SU-DHL-6 (cell line): ENCODE measurements around the gene SNX8.

Experiments
- H2AFZ ChIP-seq: fragments of 200-600 bp; sonication (generic); 2 replicates; pipeline ENCODE4 v1.6.1; 2014; ENCODE audit warnings: low read depth, mild to moderate bottlenecking, moderate library complexity, mixed read lengths, antibody characterized with exemption, low read length; ENCODE audit not compliant: severe bottlenecking
- H3F3A ChIP-seq: fragments of 200-600 bp; shearing (Covaris generic); 2 replicates; pipeline ENCODE4 v1.6.0; 2016; ENCODE audit warnings: antibody characterized with exemption, mild to moderate bottlenecking; ENCODE audit not compliant: insufficient read depth
- H3K27ac ChIP-seq: fragments of 200-600 bp; sonication (generic); 2 replicates; pipeline ENCODE4 v1.5.1; 2016; ENCODE audit warnings: low read depth, mild to moderate bottlenecking, low read length, moderate library complexity, mixed read lengths
- H3K27me3 ChIP-seq: fragments of 200-600 bp; sonication (generic), shearing (Covaris generic); 2 replicates; pipeline ENCODE4 v1.6.0; 2014; ENCODE audit warnings: mild to moderate bottlenecking, low read length
- H3K36me3 ChIP-seq: fragments of 200-600 bp; sonication (generic); 2 replicates; pipeline ENCODE4 v1.6.1; 2014; ENCODE audit warnings: mild to moderate bottlenecking, low read length, mixed read lengths
- H3K4me2 ChIP-seq: fragments of 300-600, 200-600 bp; shearing (Covaris generic), sonication (generic); 2 replicates; pipeline ENCODE4 v1.6.0; 2014; ENCODE audit warnings: low read length, low read depth, mild to moderate bottlenecking; ENCODE audit not compliant: poor library complexity, severe bottlenecking
- H3K4me3 ChIP-seq: fragments of 200-600 bp; sonication (generic); 2 replicates; pipeline ENCODE4 v1.5.1; 2014; ENCODE audit warnings: antibody characterized with exemption, low read length, mild to moderate bottlenecking, mixed read lengths; ENCODE audit not compliant: insufficient read depth, poor library complexity, severe bottlenecking
- H3K79me2 ChIP-seq: fragments of 200-600 bp; sonication (generic); 2 replicates; pipeline ENCODE4 v1.6.1; 2014; ENCODE audit warnings: mild to moderate bottlenecking, low read length, moderate library complexity; ENCODE audit not compliant: insufficient read depth
- H3K9ac ChIP-seq: fragments of 200-600 bp; sonication (generic); 2 replicates; pipeline ENCODE4 v1.7.0; 2014; ENCODE audit warnings: mild to moderate bottlenecking, low read length
- H3K9me2 ChIP-seq: fragments of 200-600 bp; sonication (generic); replicated peaks from 2 replicates; pipeline ENCODE4 v1.6.1; 2014; ENCODE audit warnings: low read length; ENCODE audit not compliant: insufficient read depth
- H3K9me3 ChIP-seq: fragments of 200-600 bp; sonication (generic); 2 replicates; pipeline ENCODE4 v1.6.1; 2014; ENCODE audit warnings: low read length, mixed read lengths; ENCODE audit not compliant: insufficient read depth
- H4K20me1 ChIP-seq: fragments of 200-600 bp; sonication (generic); 2 replicates; pipeline ENCODE4 v1.6.1; 2014; ENCODE audit warnings: low read depth, mild to moderate bottlenecking, antibody characterized with exemption, low read length, moderate library complexity, mixed read lengths
- CTCF ChIP-seq: fragments of 200-600 bp; sonication (generic); IDR thresholded peaks from one replicate; pipeline ENCODE4 v1.5.1; 2017; ENCODE audit warnings: antibody characterized with exemption, mild to moderate bottlenecking, low read length, moderate library complexity; ENCODE audit not compliant: insufficient read depth, poor library complexity, severe bottlenecking
- EZH2phosphoT487 ChIP-seq: fragments of 200-600 bp; sonication (generic), shearing (Covaris generic); conservative IDR thresholded peaks from 2 replicates; pipeline ENCODE4 v1.6.1; 2018; ENCODE audit warnings: mild to moderate bottlenecking, antibody characterized with exemption, low read length, moderate library complexity, mixed read lengths

SNX8 gene

GRCh38 chr7:2314209-2314955 is at the start of gene SNX8:
Gene SNX8, minus strand, starts transcription at chr7:2314441. Its CDS starts 20 bp downstream, at chr7:2314421.
- Histone ChIP-seq H3K27me3 (no peaks in the 10 kb centered on the region), H3F3A (peaks cover 31% of the 10 kb centered on the region), H3K9ac (peak within 1 kb of the TSS; percentile 86), H3K79me2 (peaks cover 44% of the 10 kb centered on the region), H3K9me3 (no peaks in the 10 kb centered on the region), H3K27ac (peak within 1 kb of the TSS; percentile 75), H3K4me3 (peak within 1 kb of the TSS; percentile 74), H3K4me2 (peak within 1 kb of the TSS; percentile 72), H3K36me3 (no peaks in the 10 kb centered on the region), H3K9me2 (no peaks in the 10 kb centered on the region), H2AFZ (peak within 1 kb of the TSS; percentile 55), H4K20me1 (no peaks in the 10 kb centered on the region)
- TF ChIP-seq EZH2phosphoT487, result no peak
- no peak for TF ChIP-seq CTCF

GRCh38 chr7:2362385-2363088 is 48.3 kb upstream of the SNX8 start:
- Histone ChIP-seq H3K27me3 (no peaks in the 10 kb centered on the region), H2AFZ (no peak overlapping the region), H3K9me3 (no peaks in the 10 kb centered on the region), H3K9me2 (no peaks in the 10 kb centered on the region), H3K79me2 (peaks cover 51% of the 10 kb centered on the region), H3K4me2 (no peak overlapping the region), H3F3A (no peaks in the 10 kb centered on the region), H3K27ac (no peak overlapping the region), H3K36me3 (peaks cover 52% of the 10 kb centered on the region), H3K4me3 (no peak overlapping the region), H3K9ac (no peak overlapping the region), H4K20me1 (peaks cover 29% of the 10 kb centered on the region; the same call in 1 of the 2 replicates)
- no peak for TF ChIP-seq EZH2phosphoT487
- TF ChIP-seq CTCF, result no peak

- no peak overlapping the region for H3K27ac ChIP-seq
Measured at GRCh38 chr7:2360796-2361195, 46.6 kb upstream of the SNX8 start.

More at GRCh38 chr7:2360796-2361195, 46.6 kb upstream of the SNX8 start:
- Histone ChIP-seq H3K36me3 (peaks cover 52% of the 10 kb centered on the region), H3F3A (no peaks in the 10 kb centered on the region; the same call in 1 of the 2 replicates), H3K27me3 (no peaks in the 10 kb centered on the region), H3K9me2 (no peaks in the 10 kb centered on the region), H3K9me3 (no peaks in the 10 kb centered on the region), H3K4me3 (no peak overlapping the region), H3K79me2 (peaks cover 65% of the 10 kb centered on the region), H3K4me2 (no peak overlapping the region), H4K20me1 (peaks cover 42% of the 10 kb centered on the region), H2AFZ (no peak overlapping the region), H3K9ac (no peak overlapping the region)
- TF ChIP-seq CTCF (no peak), EZH2phosphoT487 (no peak)
